ENCODE results near the gene MAZ.

The MAZ gene

GRCh38 chr16:29857133-29857760, 50.9 kb downstream of the MAZ start:
- Histone ChIP-seq H3K36me3 (replicated peaks) (peaks cover 24% of the 10 kb centered on the region), H3K9me3 (no peaks in the 10 kb centered on the region), H3K4me3 (no peak overlapping the region), H3K4me1 (no peaks in the 10 kb centered on the region), H3K27me3 (ENCODE audit: low read depth) (no peaks in the 10 kb centered on the region)
- in situ Hi-C loops (cut with MboI; ENCODE audit: low sequenced_read_pairs): no loop called here
- DNase-seq (ENCODE audit: low spot score in 2 of 2): no peak

- H3K4me3 ChIP-seq: no peak overlapping the region
- DNase-seq (ENCODE audit: low spot score in 2 of 2): no peak
- H3K27me3 ChIP-seq (ENCODE audit: low read depth): no peaks in the 10 kb centered on the region
- no peaks in the 10 kb centered on the region for H3K9me3 ChIP-seq
- H3K4me1 ChIP-seq: no peaks in the 10 kb centered on the region
- in situ Hi-C loops (cut with MboI; ENCODE audit: low sequenced_read_pairs): no loop called here
- H3K36me3 ChIP-seq (replicated peaks): peaks cover 24% of the 10 kb centered on the region
Observed at GRCh38 chr16:29858149-29858849, 52.0 kb downstream of the MAZ start.

GRCh38 chr16:29858974-29859373, 52.6 kb downstream of the MAZ start:
- Histone ChIP-seq H3K27me3 (ENCODE audit: low read depth) (no peaks in the 10 kb centered on the region), H3K9me3 (no peaks in the 10 kb centered on the region), H3K36me3 (replicated peaks) (peaks cover 24% of the 10 kb centered on the region), H3K4me1 (0 out of 2 replicates have a peak, but pooled peaks cover 3% of the 10 kb centered on the region), H3K4me3 (no peak overlapping the region)
- no peak for DNase-seq (ENCODE audit: low spot score in 2 of 2)
- in situ Hi-C loops (cut with MboI; ENCODE audit: low sequenced_read_pairs): no loop called here

- H3K27me3 ChIP-seq (ENCODE audit: low read depth): no peaks in the 10 kb centered on the region
Observed at GRCh38 chr16:29860218-29860617, 53.9 kb downstream of the MAZ start.

More at GRCh38 chr16:29860218-29860617, 53.9 kb downstream of the MAZ start:
- in situ Hi-C loops (cut with MboI; ENCODE audit: low sequenced_read_pairs): no loop called here
- Histone ChIP-seq H3K36me3 (replicated peaks) (peaks cover 24% of the 10 kb centered on the region), H3K4me1 (0 out of 2 replicates have a peak, but pooled peaks cover 3% of the 10 kb centered on the region), H3K9me3 (no peaks in the 10 kb centered on the region), H3K4me3 (no peak overlapping the region)
- no peak for DNase-seq (ENCODE audit: low spot score in 2 of 2)

All from HAP-1 (cell line).